Heart right ventricle (tissue), 16 donors: ENCODE results near the gene HPSE. TPM values are rescaled to one million over a fixed set of nuclear protein-coding genes. Genes with fewer than 3 reads are reported as not detected.
"Not testable (repeated sequence)": the region's sequence is repeated elsewhere in the genome, so short reads cannot be mapped to it uniquely, and the experiment has no call there.

Experiments
- ATAC-seq, 8 donors: fragments of 200-7000 bp; cut with Tn5 transposase; one replicate each; pipeline ENCODE4 v1.9.1; 2020; ENCODE audit warnings: mild to moderate bottlenecking in 8 of 8, moderate library complexity in 8 of 8, moderate number of reproducible peaks in 1 of 8
- DNase-seq, 2 donors: peaks; one replicate each; pipeline ENCODE4 v3.0.0-alpha.2; 2020
- H3K27ac ChIP-seq, 10 donors: fragments of 200-600 bp; sonication (generic) in 2 of 10; one replicate each; pipeline versions ENCODE4 v1.5.0 to v1.8.0; 2020 to 2022; ENCODE audit warnings: mild to moderate bottlenecking in 3 of 10
- H3K27me3 ChIP-seq, 7 donors: fragments of 200-600 bp; one replicate each; pipeline ENCODE4 v1.8.0; 2021 to 2022; ENCODE audit warnings: mild to moderate bottlenecking in 2 of 7
- H3K36me3 ChIP-seq, 9 donors: fragments of 200-600 bp; sonication (generic) in 1 of 9; one replicate each; pipeline versions ENCODE4 v1.5.0 to v1.8.0; 2020 to 2022; ENCODE audit warnings: mild to moderate bottlenecking in 2 of 9
- H3K4me1 ChIP-seq, 9 donors: fragments of 200-600 bp; sonication (generic) in 1 of 9; one replicate each; pipeline versions ENCODE4 v1.5.0 to v1.8.0; 2020 to 2022; ENCODE audit warnings: mild to moderate bottlenecking in 4 of 9
- H3K4me3 ChIP-seq, 10 donors: fragments of 200-600 bp; sonication (generic) in 2 of 10; one replicate each; pipeline versions ENCODE4 v1.5.0 to v1.8.0; 2020 to 2022; ENCODE audit warnings: mild to moderate bottlenecking in 7 of 10, moderate library complexity in 2 of 10
- H3K9me3 ChIP-seq, 11 donors: fragments of 200-600 bp in 10 of 11; sonication (generic) in 2 of 11; one replicate each; pipeline versions ENCODE4 v1.5.0 to v1.8.0; 2013 to 2022; ENCODE audit warnings: mild to moderate bottlenecking in 2 of 11, control low read depth in 1 of 11, moderate library complexity in 1 of 11
- CTCF ChIP-seq, 9 donors: fragments of 200-600 bp; sonication (generic) in 2 of 9; IDR thresholded peaks; one replicate each; pipeline versions ENCODE4 v1.5.0 to v1.8.0; 2021 to 2022; ENCODE audit warnings: antibody characterized with exemption in 9 of 9, mild to moderate bottlenecking in 5 of 9, moderate library complexity in 1 of 9
- WGBS, 2 donors: extraction: QIAGEN DNeasy Blood & Tissue Kit; methylation state at CpG; one replicate each; pipeline ENCODE4 v1.1.7; 2013; ENCODE audit warnings: inconsistent platforms in 1 of 2; 5-methylcytosine and 5-hydroxymethylcytosine counted together
- intact Hi-C, 10 donors: fragments of 100-400 bp; cut with DNase I; formaldehyde crosslinking; loops; one replicate each; pipeline versions ENCODE4 v1.11.1 to v1.14.2; 2022
- polyA plus RNA-seq, 2 donors: library from polyadenylated mRNA; stranded (reverse); fragments of 200-250 nt; gene quantifications; one replicate each; pipeline ENCODE4 v1.2.3, GENCODE V29; 2013
- total RNA-seq, 10 donors: library from RNA; stranded (reverse); fragmentation: NEBNext Ultra II Directional in 3 of 10; extraction: Animal tissue kit (Norgen Biotek cat#: 25700) in 3 of 10; gene quantifications; one replicate each; pipeline versions ENCODE4 v1.2.1 to v1.2.4, GENCODE V29; 2021 to 2023
- donor health status: Arrhythmogenic right ventricular cardiomyopathy.
- donor health status: ischemic (EF 13 %, LVEDD 7.1; RV severe dilation, severe dysfunction).
- donor health status: healthy with polysubstance abuse.
- donor health status: DM: no; HTN: yes; CAD: no.
- donor health status: DM: no; HTN: no; CAD: no.
- donor health status: ischemic (EF 25% LVEDD 6.9; RV normal size, moderate dysfunction).
- donor health status: ischemic (EF 25% LVEDD 5.7; RV mildly dilated, moderate dysfunction).
- donor health status: healthy.
- donor health status: DM: yes; HTN: yes; CAD: no.
- donor health status: Ischemic cardiomyopathy.
- donor health status: ischemic (EF 35%, LVEDD 5.7; RV mildly dilated, moderate dysfunction).
- donor health status: nonischemic (EF 11% LVEDD 7.7; RV severe dilation, severe dysfunction).
- donor health status: DM: yes; HTN: yes; CAD: no.
- donor health status: PGD.
- donor health status: ischemic (EF 29% LVEDD 5.4; RV normal size, mild dysfunction).
- donor health status: nonischemic (EF 23%, LVEDD 6.1; RV moderate dilation, normal function).

Gene HPSE
- total and polyA plus RNA-seq, 12 donors = 0.15 to 2.4 (median 0.39) TPM

- intact Hi-C loops = loop anchor here in 5 of 10 donors (5.0 to 10.0 kb wide), 3 partner anchors 173 to 379 kb away; partner anchors contain the start of genes HELQ (in 3 of the 5), MRPS18C (in 3 of the 5) and THAP9 (in 1 of the 5)
- ATAC-seq (no peak), DNase-seq (no peak)
- H3K36me3 ChIP-seq = peaks cover 0 to 22% (median 0%) of the 10 kb centered on the region in 9 donors
- peaks cover 0 to 36% (median 10%) of the 10 kb centered on the region in 9 donors for H3K4me1 ChIP-seq
- no peaks in the 10 kb centered on the region for H3K27me3 ChIP-seq
- no peak overlapping the region for H3K27ac ChIP-seq
- H3K4me3 ChIP-seq = no peak overlapping the region
- WGBS, 2 donors = 76 to 77% methylated on average over 4 of the region's 4 CpGs
- no peak for TF ChIP-seq CTCF (IDR thresholded peaks at IDR 0.05)
- no peaks in the 10 kb centered on the region for H3K9me3 ChIP-seq
Observed at GRCh38 chr4:83281307-83281706, 53.3 kb downstream of the HPSE start.

- no peak overlapping the region for H3K4me3 ChIP-seq
- H3K27me3 ChIP-seq = no peaks in the 10 kb centered on the region
- no peak for ATAC-seq
- H3K4me1 ChIP-seq = peaks cover 0 to 9% (median 0%) of the 10 kb centered on the region in 9 donors
- no peak for TF ChIP-seq CTCF (IDR thresholded peaks at IDR 0.05)
- H3K27ac ChIP-seq = no peak overlapping the region
- H3K9me3 ChIP-seq = no peaks in the 10 kb centered on the region
- intact Hi-C loops = no loop called here
- no peak for DNase-seq
- peaks cover 0 to 48% (median 3%) of the 10 kb centered on the region in 9 donors for H3K36me3 ChIP-seq
- WGBS, 2 donors = 88 to 95% methylated on average over 3 of the region's 3 CpGs
Observed at GRCh38 chr4:83276299-83277040, 58.2 kb downstream of the HPSE start.

- H3K9me3 ChIP-seq, intact Hi-C loops, H3K4me3 ChIP-seq, H3K4me1 ChIP-seq, DNase-seq, H3K27ac ChIP-seq, ATAC-seq, H3K27me3 ChIP-seq: not testable (repeated sequence)
- H3K36me3 ChIP-seq = peaks cover 0 to 73% (median 9%) of the 10 kb centered on the region in 9 donors
- 92 to 96% methylated on average over 3 of the region's 3 CpGs for WGBS, 2 donors
Observed at GRCh38 chr4:83273926-83274325, 60.7 kb downstream of the HPSE start.

- no peak for TF ChIP-seq CTCF (IDR thresholded peaks at IDR 0.05)
- intact Hi-C loops = no loop called here
- DNase-seq (no peak), ATAC-seq (no peak)
- H3K36me3 ChIP-seq = peaks cover 0 to 73% (median 9%) of the 10 kb centered on the region in 9 donors
- H3K27me3 ChIP-seq = no peaks in the 10 kb centered on the region
- H3K9me3 ChIP-seq = no peaks in the 10 kb centered on the region
- no peak overlapping the region for H3K27ac ChIP-seq
- 94 to 96% methylated on average over 5 of the region's 5 CpGs for WGBS, 2 donors
- no peak overlapping the region for H3K4me3 ChIP-seq
- H3K4me1 ChIP-seq = peaks cover 0 to 14% (median 0%) of the 10 kb centered on the region in 9 donors
Observed at GRCh38 chr4:83272900-83273299, 61.7 kb downstream of the HPSE start.

- Histone ChIP-seq H3K36me3 (peaks cover 0 to 95% (median 9%) of the 10 kb centered on the region in 9 donors), H3K27me3 (no peaks in the 10 kb centered on the region), H3K27ac (no peak overlapping the region), H3K9me3 (no peaks in the 10 kb centered on the region), H3K4me1 (peaks cover 0 to 30% (median 0%) of the 10 kb centered on the region in 9 donors), H3K4me3 (no peak overlapping the region)
- 91 to 93% methylated on average over 1 of the region's 1 CpG for WGBS, 2 donors
- intact Hi-C loops = no loop called here
- DNase-seq (no peak), ATAC-seq (no peak)
- TF ChIP-seq CTCF (IDR thresholded peaks at IDR 0.05) = no peak
Observed at GRCh38 chr4:83269256-83269655, 65.4 kb downstream of the HPSE start.
